Heart left ventricle (tissue), 16 donors: ENCODE data around the gene ZNF618. TPM values are rescaled to one million over a fixed set of nuclear protein-coding genes. Genes with fewer than 3 reads are reported as not detected.

ENCODE experiments used
- ATAC-seq, 4 donors: fragments of 200-7000 bp; cut with Tn5 transposase; one replicate each; pipeline ENCODE4 v1.9.1; 2020 to 2022; ENCODE audit warnings: moderate library complexity in 4 of 4, mild to moderate bottlenecking in 3 of 4, moderate number of reproducible peaks in 1 of 4
- DNase-seq, 5 donors: peaks; one replicate each; pipeline ENCODE4 v3.0.0-alpha.2; 2020
- H3K27ac ChIP-seq, 12 donors: fragments of 200-600 bp; sonication (generic) in 4 of 12; one replicate each; pipeline versions ENCODE4 v1.5.0 to v1.8.0; 2016 to 2022; ENCODE audit warnings: mild to moderate bottlenecking in 2 of 12
- H3K27me3 ChIP-seq, 9 donors: fragments of 200-600 bp; sonication (generic) in 2 of 9; one replicate each; pipeline versions ENCODE4 v1.5.1 to v1.8.0; 2016 to 2022; ENCODE audit warnings: mild to moderate bottlenecking in 3 of 9
- H3K36me3 ChIP-seq, 9 donors: fragments of 200-600 bp; sonication (generic) in 2 of 9; one replicate each; pipeline versions ENCODE4 v1.5.0 to v1.8.0; 2018 to 2022; ENCODE audit warnings: mild to moderate bottlenecking in 2 of 9
- H3K4me1 ChIP-seq, 12 donors: fragments of 200-600 bp; sonication (generic) in 4 of 12; one replicate each; pipeline versions ENCODE4 v1.5.0 to v1.8.0; 2016 to 2022; ENCODE audit warnings: mild to moderate bottlenecking in 3 of 12
- H3K4me3 ChIP-seq, 12 donors: fragments of 200-600 bp; sonication (generic) in 4 of 12; one replicate each; pipeline versions ENCODE4 v1.5.0 to v1.8.0; 2017 to 2022; ENCODE audit warnings: mild to moderate bottlenecking in 9 of 12, moderate library complexity in 4 of 12
- H3K9me3 ChIP-seq, 12 donors: fragments of 200-600 bp; sonication (generic) in 4 of 12; one replicate each; pipeline versions ENCODE4 v1.5.0 to v1.8.0; 2016 to 2022; ENCODE audit warnings: mild to moderate bottlenecking in 1 of 12
- CTCF ChIP-seq, 12 donors: fragments of 200-600 bp; sonication (generic) in 4 of 12; IDR thresholded peaks; one replicate each; pipeline versions ENCODE4 v1.5.0 to v1.8.0; 2018 to 2022; ENCODE audit warnings: antibody characterized with exemption in 12 of 12, mild to moderate bottlenecking in 5 of 12
- POLR2A ChIP-seq, 2 donors: fragments of 450-650 bp; IDR thresholded peaks; one replicate each; pipeline ENCODE4 v1.6.1; 2017; ENCODE audit warnings: antibody characterized with exemption in 2 of 2, mild to moderate bottlenecking in 2 of 2, moderate library complexity in 2 of 2
- WGBS, 4 donors: extraction: QIAGEN DNeasy Blood & Tissue Kit in 2 of 4; methylation state at CpG; one replicate each; pipeline versions ENCODE4 v1.1.5 to v1.1.7; 2013 to 2018; 5-methylcytosine and 5-hydroxymethylcytosine counted together
- intact Hi-C, 10 donors: fragments of 100-400 bp; cut with DNase I; formaldehyde crosslinking; loops; one replicate each; pipeline versions ENCODE4 v1.11.1 to v1.14.2; 2022
- polyA plus RNA-seq, 2 donors: library from polyadenylated mRNA; stranded (reverse); fragments of 200-250 nt; gene quantifications; one replicate each; pipeline ENCODE4 v1.2.3, GENCODE V29; 2013
- total RNA-seq, 9 donors: library from RNA; depleted of rRNA in 2 of 9; stranded (reverse); fragments of >200 nt in 2 of 9; fragmentation: NEBNext Ultra II Directional in 3 of 9; extraction: Animal tissue kit (Norgen Biotek cat#: 25700) in 3 of 9; gene quantifications; one replicate each; pipeline versions ENCODE4 v1.1.0 to v1.2.4, GENCODE V29; 2016 to 2023
- donor health status: ischemic (EF 13 %, LVEDD 7.1; RV severe dilation, severe dysfunction).
- donor health status: healthy with polysubstance abuse.
- donor health status: DM: no; HTN: yes; CAD: no.
- donor health status: DM: no; HTN: no; CAD: no.
- donor health status: ischemic (EF 25% LVEDD 6.9; RV normal size, moderate dysfunction).
- donor health status: ischemic (EF 25% LVEDD 5.7; RV mildly dilated, moderate dysfunction).
- donor health status: healthy.
- donor health status: DM: yes; HTN: yes; CAD: no.
- donor health status: ischemic (EF 35%, LVEDD 5.7; RV mildly dilated, moderate dysfunction).
- donor health status: nonischemic (EF 11% LVEDD 7.7; RV severe dilation, severe dysfunction).
- donor health status: DM: yes; HTN: yes; CAD: no.
- donor health status: PGD.
- donor health status: ischemic (EF 29% LVEDD 5.4; RV normal size, mild dysfunction).
- donor health status: nonischemic (EF 23%, LVEDD 6.1; RV moderate dilation, normal function).

The ZNF618 gene
- total and polyA plus RNA-seq, 11 donors: 0.81 to 4.2 (median 1.7) TPM

GRCh38 chr9:113973226-113973625, 97.1 kb downstream of the ZNF618 start:
- 71 to 82% (median 78%) methylated on average over 9 of the region's 9 CpGs for WGBS, 4 donors
- H3K4me1 ChIP-seq: peaks cover 0 to 11% (median 0%) of the 10 kb centered on the region in 12 donors
- intact Hi-C loops: no loop called here
- H3K4me3 ChIP-seq: no peak overlapping the region
- peaks cover 0 to 11% (median 0%) of the 10 kb centered on the region in 9 donors for H3K36me3 ChIP-seq
- no peak for TF ChIP-seq CTCF (IDR thresholded peaks at IDR 0.05)
- TF ChIP-seq POLR2A (IDR thresholded peaks at IDR 0.05): no peak
- ATAC-seq: no peak
- no peaks in the 10 kb centered on the region for H3K27me3 ChIP-seq
- H3K9me3 ChIP-seq: peaks cover 0 to 6% (median 0%) of the 10 kb centered on the region in 12 donors
- no peak overlapping the region for H3K27ac ChIP-seq
- DNase-seq: no peak

- intact Hi-C loops: no loop called here
- WGBS, 4 donors: 81 to 86% (median 83%) methylated on average over 5 of the region's 5 CpGs
- Histone ChIP-seq H3K36me3 (peaks cover 0 to 11% (median 0%) of the 10 kb centered on the region in 9 donors), H3K9me3 (peaks cover 0 to 6% (median 0%) of the 10 kb centered on the region in 12 donors), H3K4me1 (peaks cover 0 to 11% (median 0%) of the 10 kb centered on the region in 12 donors), H3K27me3 (no peaks in the 10 kb centered on the region), H3K4me3 (no peak overlapping the region), H3K27ac (no peak overlapping the region)
- ATAC-seq (no peak), DNase-seq (no peak)
- TF ChIP-seq CTCF (IDR thresholded peaks at IDR 0.05): no peak
- no peak for TF ChIP-seq POLR2A (IDR thresholded peaks at IDR 0.05)
Observed at GRCh38 chr9:113973963-113974413, 97.9 kb downstream of the ZNF618 start.

- TF ChIP-seq POLR2A (IDR thresholded peaks at IDR 0.05) (no peak), CTCF (IDR thresholded peaks at IDR 0.05) (no peak)
- Histone ChIP-seq H3K27ac (no peak overlapping the region), H3K36me3 (no peaks in the 10 kb centered on the region), H3K4me3 (no peak overlapping the region), H3K9me3 (no peaks in the 10 kb centered on the region), H3K27me3 (no peaks in the 10 kb centered on the region), H3K4me1 (peaks cover 0 to 11% (median 0%) of the 10 kb centered on the region in 12 donors)
- intact Hi-C loops: no loop called here
- DNase-seq (no peak), ATAC-seq (no peak)
- 92 to 95% (median 94%) methylated on average over 5 to 8 of the region's 8 CpGs for WGBS, 4 donors
Observed at GRCh38 chr9:113976915-113977314, 100.8 kb downstream of the ZNF618 start.

GRCh38 chr9:113978725-113979342, 102.7 kb downstream of the ZNF618 start:
- Histone ChIP-seq H3K27me3 (no peaks in the 10 kb centered on the region), H3K9me3 (no peaks in the 10 kb centered on the region), H3K27ac (no peak overlapping the region), H3K4me3 (no peak overlapping the region), H3K4me1 (peaks cover 0 to 2% (median 0%) of the 10 kb centered on the region in 12 donors), H3K36me3 (no peaks in the 10 kb centered on the region)
- intact Hi-C loops: no loop called here
- no peak for DNase-seq
- ATAC-seq: no peak
- TF ChIP-seq POLR2A (IDR thresholded peaks at IDR 0.05): no peak
- TF ChIP-seq CTCF (IDR thresholded peaks at IDR 0.05): no peak
- 92 to 98% (median 93%) methylated on average over 6 of the region's 6 CpGs for WGBS, 4 donors
